ENCODE results near the gene PGA3. TPM values are rescaled to one million over a fixed set of nuclear protein-coding genes. Genes with fewer than 3 reads are reported as not detected.

PGA3 gene
- total and polyA plus RNA-seq, 2 of the 8 experiments (the other 6 are each of a cell fraction or from before 2014, with no cell fraction given): not detected

- no peak for TF ChIP-seq TBP (IDR thresholded peaks at IDR 0.05; ENCODE audit: low read depth, low read length)
- TF ChIP-seq POLR2AphosphoS5 (IDR thresholded peaks at IDR 0.05; ENCODE audit: low read depth, low read length): no peak
- TF ChIP-seq SAP30 (IDR thresholded peaks at IDR 0.05; ENCODE audit: insufficient read depth, insufficient replicate concordance, low read length): no peak
- TF ChIP-seq RFX5 (IDR thresholded peaks at IDR 0.05; ENCODE audit: borderline replicate concordance, low read depth, low read length): no peak
- no peak for TF ChIP-seq HDAC6 (IDR thresholded peaks at IDR 0.05; ENCODE audit: low read depth, low read length)
- TF ChIP-seq NANOG (IDR thresholded peaks at IDR 0.05; ENCODE audit: insufficient read depth, low read depth, low read length, poor library complexity, severe bottlenecking): no peak
- no peak for TF ChIP-seq CBX5 (IDR thresholded peaks at IDR 0.05; ENCODE audit: low read depth, low read length)
- TF ChIP-seq EZH2 (IDR thresholded peaks at IDR 0.05; ENCODE audit: low read depth, low read length, severe bottlenecking): no peak
These were observed 8.2 kb upstream of the PGA3 start (continued) for GRCh38 chr11:61194981-61195695.

Data from H1 (cell line).